ENCODE measurements around the gene ANKS1B.

DNA sequence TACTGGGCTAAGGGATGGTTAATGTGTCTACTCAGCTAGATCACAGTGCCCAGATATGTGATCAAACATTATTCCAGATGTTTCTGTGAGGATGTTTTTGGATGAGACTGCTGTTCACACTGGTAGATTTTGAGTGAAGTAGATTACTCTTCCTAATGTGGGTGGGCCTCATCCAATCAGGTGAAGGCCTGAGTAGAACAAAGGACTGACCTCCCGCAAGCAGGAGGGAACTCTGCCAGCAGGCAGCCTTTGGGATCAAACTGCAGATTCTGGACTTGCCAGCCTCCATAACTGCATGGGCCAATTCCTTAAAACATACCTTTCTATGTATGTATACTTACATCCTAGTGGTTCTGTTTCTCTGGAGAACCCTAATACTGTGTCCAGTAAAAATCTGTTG is 1120.4 kb downstream of the ANKS1B start:
- TF ChIP-seq, protein P1, sequence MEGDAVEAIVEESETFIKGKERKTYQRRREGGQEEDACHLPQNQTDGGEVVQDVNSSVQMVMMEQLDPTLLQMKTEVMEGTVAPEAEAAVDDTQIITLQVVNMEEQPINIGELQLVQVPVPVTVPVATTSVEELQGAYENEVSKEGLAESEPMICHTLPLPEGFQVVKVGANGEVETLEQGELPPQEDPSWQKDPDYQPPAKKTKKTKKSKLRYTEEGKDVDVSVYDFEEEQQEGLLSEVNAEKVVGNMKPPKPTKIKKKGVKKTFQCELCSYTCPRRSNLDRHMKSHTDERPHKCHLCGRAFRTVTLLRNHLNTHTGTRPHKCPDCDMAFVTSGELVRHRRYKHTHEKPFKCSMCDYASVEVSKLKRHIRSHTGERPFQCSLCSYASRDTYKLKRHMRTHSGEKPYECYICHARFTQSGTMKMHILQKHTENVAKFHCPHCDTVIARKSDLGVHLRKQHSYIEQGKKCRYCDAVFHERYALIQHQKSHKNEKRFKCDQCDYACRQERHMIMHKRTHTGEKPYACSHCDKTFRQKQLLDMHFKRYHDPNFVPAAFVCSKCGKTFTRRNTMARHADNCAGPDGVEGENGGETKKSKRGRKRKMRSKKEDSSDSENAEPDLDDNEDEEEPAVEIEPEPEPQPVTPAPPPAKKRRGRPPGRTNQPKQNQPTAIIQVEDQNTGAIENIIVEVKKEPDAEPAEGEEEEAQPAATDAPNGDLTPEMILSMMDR (IDR thresholded peaks at IDR 0.05; ENCODE audit: insufficient read depth, low read depth, low read length), result no peak
- TF ChIP-seq EZH2 (IDR thresholded peaks at IDR 0.05; ENCODE audit: insufficient read depth, low read length), result no peak
